Measurements from ENCODE around the gene KAT2A.
A peak's percentile ranks its signal among the peaks of the same experiment; 100 is the strongest.
"Not testable (repeated sequence)": the region's sequence is repeated elsewhere in the genome, so short reads cannot be mapped to it uniquely, and the experiment has no call there.

Gene KAT2A

DNA sequence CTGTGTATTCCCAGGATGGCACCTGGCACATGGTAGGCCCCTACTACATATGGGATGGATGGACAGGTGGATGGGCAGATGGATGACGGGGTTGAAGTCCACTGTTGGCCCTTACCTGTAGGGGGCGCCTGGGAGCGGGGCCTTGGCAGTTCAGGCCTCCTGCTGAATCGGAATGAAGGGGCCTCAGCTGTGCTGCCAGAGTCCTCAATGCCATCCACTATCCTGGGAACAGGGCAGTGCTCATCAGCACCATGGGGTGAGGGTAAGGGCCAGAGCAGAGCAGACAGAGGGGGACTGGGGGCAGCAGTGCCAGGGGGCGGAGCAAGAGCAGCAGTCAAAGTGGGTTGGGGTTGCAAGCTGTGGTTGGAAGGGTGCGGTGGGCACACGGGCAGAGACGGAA, 41.9 kb upstream of the KAT2A start:
- no peak overlapping the region for H3K4me3 ChIP-seq (ENCODE audit: low read depth, low read length)
- TF ChIP-seq, protein P1, sequence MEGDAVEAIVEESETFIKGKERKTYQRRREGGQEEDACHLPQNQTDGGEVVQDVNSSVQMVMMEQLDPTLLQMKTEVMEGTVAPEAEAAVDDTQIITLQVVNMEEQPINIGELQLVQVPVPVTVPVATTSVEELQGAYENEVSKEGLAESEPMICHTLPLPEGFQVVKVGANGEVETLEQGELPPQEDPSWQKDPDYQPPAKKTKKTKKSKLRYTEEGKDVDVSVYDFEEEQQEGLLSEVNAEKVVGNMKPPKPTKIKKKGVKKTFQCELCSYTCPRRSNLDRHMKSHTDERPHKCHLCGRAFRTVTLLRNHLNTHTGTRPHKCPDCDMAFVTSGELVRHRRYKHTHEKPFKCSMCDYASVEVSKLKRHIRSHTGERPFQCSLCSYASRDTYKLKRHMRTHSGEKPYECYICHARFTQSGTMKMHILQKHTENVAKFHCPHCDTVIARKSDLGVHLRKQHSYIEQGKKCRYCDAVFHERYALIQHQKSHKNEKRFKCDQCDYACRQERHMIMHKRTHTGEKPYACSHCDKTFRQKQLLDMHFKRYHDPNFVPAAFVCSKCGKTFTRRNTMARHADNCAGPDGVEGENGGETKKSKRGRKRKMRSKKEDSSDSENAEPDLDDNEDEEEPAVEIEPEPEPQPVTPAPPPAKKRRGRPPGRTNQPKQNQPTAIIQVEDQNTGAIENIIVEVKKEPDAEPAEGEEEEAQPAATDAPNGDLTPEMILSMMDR (IDR thresholded peaks at IDR 0.05; ENCODE audit: borderline replicate concordance, insufficient read depth, low read depth, low read length), result peak; percentile 86

DNA sequence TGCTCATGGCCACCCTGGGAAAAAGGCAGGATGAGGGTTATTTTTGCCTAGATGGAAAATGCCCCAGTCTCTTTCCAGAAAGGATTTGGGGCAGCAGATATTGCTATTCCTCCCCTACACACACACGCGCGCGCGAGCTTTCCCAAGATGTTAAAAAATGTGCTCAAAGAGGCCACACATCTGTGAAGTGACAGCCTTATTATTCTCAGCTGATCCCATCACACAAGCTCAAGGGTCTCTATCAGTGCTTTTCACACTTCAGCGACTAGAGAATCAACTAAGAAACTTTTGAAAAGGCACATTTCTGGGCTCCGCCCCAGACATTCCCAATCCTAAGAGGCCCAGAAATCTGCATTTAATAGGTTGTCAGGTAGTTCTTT, 39.4 kb upstream of the KAT2A start:
- TF ChIP-seq, protein P1 (IDR thresholded peaks at IDR 0.05; ENCODE audit: borderline replicate concordance, insufficient read depth, low read depth, low read length), result no peak
- no peak overlapping the region for H3K4me3 ChIP-seq (ENCODE audit: low read depth, low read length)

DNA sequence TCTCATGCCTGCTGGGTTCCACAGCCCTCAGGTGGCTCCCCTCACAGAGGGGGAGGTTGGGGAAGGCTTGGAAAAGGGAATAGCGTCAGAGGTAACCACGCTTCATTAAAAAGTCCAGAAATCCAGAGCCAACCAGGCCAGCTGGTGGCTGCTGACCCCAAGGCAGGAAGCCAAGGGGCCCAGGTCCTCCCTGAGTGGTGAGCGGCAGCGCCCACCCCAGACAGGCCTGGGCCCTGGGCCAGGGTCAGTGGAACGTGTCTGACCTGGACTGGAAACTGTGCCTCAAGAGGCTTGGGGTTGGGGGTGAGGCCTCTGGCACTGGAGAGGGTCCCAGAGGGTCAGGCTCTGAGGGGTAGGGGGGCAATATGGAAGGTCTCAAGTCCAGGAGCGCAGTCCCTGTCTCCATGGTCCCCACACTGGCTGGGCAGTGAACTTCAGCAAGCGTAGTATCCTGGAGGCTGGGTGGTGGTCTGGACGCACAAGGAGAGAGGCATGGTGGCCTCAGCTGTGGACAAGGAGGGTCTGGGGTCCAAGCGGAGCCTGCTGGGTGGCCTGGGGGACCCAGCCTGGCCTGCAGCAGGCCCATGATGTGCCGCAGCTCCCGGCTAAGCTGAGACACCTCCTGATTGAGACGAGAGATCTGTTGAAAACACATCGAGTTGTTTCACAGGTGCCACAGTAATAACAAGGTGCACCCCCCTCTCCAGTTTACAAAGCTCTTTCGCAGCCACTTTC, 38.8 kb upstream of the KAT2A start:
- TF ChIP-seq, protein P1 (IDR thresholded peaks at IDR 0.05; ENCODE audit: borderline replicate concordance, insufficient read depth, low read depth, low read length), result no peak
- H3K4me3 ChIP-seq (ENCODE audit: low read depth, low read length), result no peak overlapping the region

DNA sequence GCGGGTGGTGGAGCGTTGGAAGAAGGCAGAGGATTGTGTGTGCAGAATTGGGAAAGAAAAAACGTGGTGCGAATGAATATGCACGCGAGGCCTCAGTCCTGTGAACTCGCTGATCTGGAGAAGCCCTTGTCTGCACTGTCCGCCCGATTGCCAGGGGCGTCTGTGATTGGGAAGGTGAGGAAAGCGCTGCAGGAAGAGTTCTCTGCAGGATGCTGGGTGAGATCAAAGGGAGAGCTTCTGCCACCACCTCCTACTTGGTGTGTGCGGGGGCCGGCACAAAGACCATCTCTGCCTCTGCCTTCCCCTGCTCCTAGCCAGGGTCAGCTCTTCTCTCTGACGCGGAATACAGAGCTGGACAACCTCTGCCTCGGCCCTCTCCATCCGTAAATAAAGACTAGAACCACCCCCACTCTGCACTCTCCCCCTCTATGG, 34.5 kb upstream of the KAT2A start:
- TF ChIP-seq, protein P1 (IDR thresholded peaks at IDR 0.05; ENCODE audit: borderline replicate concordance, insufficient read depth, low read depth, low read length), result no peak
- no peak overlapping the region for H3K4me3 ChIP-seq (ENCODE audit: low read depth, low read length)

DNA sequence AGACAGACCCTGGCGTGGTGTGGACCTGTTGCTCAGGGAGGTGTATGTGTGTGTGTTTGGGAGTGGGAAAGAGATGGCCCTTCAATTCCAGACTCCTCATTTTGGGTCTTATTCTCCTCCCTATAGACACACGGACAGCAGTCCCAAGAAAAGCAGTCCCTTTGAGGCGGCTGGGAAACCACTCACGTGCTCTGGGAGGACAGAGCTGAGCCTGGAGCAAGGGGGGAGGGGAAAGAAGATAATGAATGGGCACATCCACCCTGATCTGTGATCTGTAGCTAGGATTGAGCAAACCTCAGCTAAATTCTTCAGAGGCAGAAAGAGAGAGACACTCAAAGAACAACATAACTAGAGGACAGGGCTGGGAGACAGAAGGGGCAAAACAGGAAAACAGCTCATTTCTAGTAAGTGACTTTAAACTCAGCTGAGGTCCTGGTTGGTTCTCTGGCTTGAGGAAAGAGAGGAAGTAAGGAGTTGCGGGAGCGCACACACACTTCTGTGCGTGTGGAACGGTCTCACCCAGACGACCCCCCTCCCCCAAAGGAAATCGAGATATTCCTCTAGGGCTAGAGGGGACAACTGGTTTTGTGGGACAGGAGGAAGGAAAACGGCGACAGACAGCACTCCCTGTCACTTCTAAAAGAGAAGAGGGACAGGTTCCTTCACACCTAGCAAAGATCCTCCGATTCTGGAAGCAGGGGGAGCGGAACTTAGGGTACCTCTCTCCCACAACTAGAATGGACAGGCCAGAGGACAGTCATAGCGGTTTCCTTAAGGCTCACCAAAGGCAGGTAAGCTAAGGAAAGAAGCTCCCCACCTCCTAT, 33.0 kb upstream of the KAT2A start:
- H3K4me3 ChIP-seq (ENCODE audit: low read depth, low read length), result peak overlapping the region; percentile 69
- TF ChIP-seq, protein P1 (IDR thresholded peaks at IDR 0.05; ENCODE audit: borderline replicate concordance, insufficient read depth, low read depth, low read length), result no peak

DNA sequence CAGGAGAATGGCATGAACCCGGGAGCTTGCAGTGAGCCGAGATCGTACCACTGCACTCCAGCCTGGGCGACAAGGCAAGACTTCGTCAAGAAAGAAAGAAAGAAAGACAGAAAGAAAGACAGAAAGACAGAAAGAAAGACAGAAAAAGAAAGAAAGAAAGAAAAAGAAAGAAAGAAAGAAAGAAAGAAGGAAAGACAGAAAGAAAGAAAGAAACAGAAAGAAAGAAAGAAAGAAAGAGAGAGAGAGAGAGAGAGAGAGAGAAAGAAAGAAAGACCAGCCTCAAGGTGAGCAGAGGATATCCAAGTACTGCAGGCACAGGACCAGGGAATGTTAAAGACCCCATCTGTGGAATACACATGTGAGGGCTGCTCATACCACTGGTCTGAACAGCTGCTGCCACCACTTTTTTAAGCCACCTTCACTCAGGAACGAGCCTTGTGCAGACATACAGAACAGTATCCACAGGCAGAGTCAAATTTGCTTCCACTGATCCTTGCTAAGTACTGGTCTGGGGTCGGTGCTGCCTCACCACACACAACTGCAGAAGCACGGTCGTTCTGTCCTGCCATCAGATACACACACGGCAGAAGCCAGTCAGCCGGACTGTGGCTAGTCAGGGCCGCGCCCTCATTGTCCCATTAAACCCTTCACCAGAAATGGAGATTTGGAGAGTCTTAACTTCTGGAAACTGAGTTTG, 25.9 kb upstream of the KAT2A start:
- no peak overlapping the region for H3K4me3 ChIP-seq (ENCODE audit: low read depth, low read length)

DNA sequence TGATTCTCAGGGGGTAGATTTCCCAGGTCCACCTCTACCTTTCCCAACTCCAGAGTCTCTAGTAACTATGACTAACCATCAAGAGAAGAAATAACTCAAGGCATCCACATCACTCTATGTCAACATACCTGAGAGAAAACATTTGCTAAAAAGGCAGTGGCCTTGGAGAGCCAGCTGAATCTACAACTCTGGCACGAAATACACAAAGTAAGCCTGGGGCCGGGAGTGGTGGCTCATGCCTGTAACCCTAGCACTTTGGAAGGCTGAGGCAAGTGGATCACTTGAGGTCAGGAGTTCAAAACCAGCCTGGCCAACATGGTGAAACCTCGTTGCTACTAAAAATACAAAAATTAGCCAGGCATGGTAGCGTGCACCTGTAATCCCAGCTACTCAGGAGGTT, 22.0 kb upstream of the KAT2A start:
- H3K4me3 ChIP-seq (ENCODE audit: low read depth, low read length), result not testable (repeated sequence)

More for the DNA sequence above, 25.9 kb upstream of the KAT2A start:
- TF ChIP-seq, protein P1 (IDR thresholded peaks at IDR 0.05; ENCODE audit: borderline replicate concordance, insufficient read depth, low read depth, low read length), result no peak
